G401.6 (cell line): ENCODE data around the gene KLRK1.
"Not testable (repeated sequence)": the region's sequence is repeated elsewhere in the genome, so short reads cannot be mapped to it uniquely, and the experiment has no call there.

Source experiments
- FAIRE-seq: peaks from 2 replicates; lab custom pipeline; 2012; peaks lifted over from hg19 to GRCh38; lab: Jason Lieb, UNC

Gene KLRK1

DNA sequence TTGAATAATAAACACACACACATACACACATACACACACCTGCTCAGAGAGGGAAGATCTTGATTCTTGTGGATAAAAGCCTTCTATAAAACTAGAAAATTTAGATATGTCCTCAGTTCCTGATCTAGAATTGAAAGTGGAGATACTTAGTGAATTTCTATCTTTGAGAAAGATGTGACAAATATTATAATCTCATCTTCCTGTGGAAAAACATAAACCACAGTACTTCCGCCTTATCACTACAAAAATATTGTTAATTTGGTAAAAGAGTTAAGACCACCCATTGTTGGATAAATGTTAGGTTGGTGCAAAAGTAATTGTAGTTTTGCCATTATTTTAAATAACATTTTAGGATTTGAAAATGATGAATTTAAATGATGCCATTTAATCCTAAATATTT, at the start of gene KLRK1:
KLRK1 (minus strand) TSS at position 138 of the 400 bp plus-strand sequence. CDS start 1,231 bp downstream, outside the sequence.
- FAIRE-seq = no peak

GRCh38 chr12:10437601-10438000, 47.8 kb upstream of the KLRK1 start:
- FAIRE-seq = not testable (repeated sequence)

DNA sequence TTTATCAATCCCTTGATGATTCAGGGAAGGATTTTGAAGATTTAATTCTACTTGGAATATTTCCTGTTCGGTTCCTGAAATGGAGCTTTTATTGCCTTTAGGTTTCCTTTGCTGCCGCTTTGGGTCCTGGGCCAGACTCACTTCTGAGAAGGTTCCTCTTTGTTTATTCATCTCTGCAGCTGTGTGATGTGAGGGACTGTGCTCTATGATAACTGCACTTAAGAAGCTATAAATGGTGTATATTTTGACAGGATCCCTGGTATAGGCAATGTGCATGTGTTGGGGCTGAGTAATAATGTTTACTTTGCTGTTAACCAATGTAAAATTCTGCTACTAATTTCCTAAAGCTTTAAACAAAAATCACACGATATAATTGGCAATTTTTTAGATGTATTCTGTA, 46.0 kb upstream of the KLRK1 start, which contains the start of gene KLRC2:
KLRC2 (minus strand) TSS at position 195 of the 400 bp plus-strand sequence; CDS start at position 171, 24 bp downstream.
- FAIRE-seq = not testable (repeated sequence)

GRCh38 chr12:10430623-10431022, 40.8 kb upstream of the KLRK1 start:
- not testable (repeated sequence) for FAIRE-seq

GRCh38 chr12:10425938-10426337, 36.1 kb upstream of the KLRK1 start:
- FAIRE-seq = not testable (repeated sequence)

DNA sequence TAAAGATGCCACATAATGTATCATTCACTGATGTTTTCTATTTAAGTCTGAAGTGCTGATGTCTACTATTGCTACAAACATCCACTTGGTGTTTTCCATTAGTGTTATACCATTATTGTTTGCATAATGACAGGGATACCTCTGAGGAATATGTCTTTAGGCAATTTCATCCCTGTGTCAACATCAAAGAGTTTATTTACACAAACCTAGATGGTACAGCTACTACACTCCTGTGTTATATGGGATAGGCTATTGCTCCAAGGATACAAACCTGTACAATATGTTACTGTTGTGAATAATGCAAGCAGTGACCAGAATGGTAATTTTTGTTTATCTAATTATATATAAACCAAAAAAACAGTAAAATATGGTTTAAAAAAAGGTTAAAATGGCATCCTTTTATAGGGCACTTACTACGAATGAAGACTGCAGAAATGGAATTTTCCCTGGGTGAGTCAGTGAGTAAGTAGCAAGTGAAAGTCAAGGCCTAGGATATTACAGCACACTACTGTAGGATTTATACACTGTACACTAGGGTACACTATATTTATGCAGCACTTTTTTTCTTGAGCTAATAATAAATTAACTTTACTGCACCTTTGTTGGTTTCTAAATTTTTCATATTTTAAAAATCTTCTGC, 34.5 kb upstream of the KLRK1 start:
- FAIRE-seq = not testable (repeated sequence)

DNA sequence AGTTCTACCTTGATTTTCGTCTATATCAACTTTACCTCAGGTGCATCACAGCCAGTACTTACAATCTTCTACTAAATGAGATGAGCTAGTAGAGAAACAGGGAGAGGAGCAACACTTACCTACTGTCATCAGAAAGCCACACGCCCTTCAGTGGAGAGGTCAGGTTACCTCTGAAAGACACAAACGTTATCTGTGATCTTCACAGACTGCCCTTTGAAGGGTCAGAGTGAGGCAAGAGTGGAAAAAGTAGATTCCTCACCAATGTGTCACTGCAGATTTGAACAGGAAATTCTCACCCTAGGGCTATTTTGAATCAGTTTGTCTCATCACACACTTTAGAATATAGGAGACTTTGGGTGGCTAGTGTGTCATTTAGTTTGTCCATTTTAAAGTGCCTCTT, 32.3 kb upstream of the KLRK1 start:
- not testable (repeated sequence) for FAIRE-seq

DNA sequence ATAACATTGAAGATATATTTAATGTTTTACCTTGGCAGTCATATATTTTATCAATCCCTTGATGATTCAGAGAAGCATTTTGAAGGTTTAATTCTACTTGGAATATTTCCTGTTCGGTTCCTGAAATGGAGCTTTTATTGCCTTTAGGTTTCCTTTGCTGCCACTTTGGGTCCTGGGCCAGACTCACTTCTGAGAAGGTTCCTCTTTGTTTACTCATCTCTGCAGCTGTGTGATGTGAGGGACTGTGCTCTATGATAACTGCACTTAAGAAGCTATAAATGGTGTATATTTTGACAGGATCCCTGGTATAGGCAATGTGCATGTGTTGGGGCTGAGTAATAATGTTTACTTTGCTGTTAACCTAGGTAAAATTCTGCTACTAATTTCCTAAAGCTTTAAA, 30.5 kb upstream of the KLRK1 start, which contains the start of gene KLRC3:
KLRC3 (minus strand) TSS at position 262 of the 400 bp plus-strand sequence; CDS start at position 217, 45 bp downstream.
- FAIRE-seq = not testable (repeated sequence)

DNA sequence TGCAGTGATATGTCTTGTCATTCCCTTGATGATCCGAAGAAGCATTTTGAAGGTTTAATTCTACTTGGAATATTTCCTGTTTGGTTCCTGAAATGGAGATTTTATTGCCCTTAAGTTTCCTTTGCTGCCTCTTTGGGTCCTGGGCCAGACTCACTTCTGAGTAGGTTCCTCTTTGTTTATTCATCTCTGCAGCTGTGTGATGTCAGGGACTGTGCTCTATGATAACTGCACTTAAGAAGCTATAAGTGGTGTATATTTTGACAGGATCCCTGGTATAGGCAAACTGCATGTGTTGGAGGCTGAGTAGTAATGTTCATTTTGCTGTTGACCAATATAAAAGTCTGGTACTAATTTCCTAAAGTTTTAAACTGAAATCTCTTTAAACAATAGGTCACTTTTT, 19.6 kb upstream of the KLRK1 start, which contains the start of gene KLRC4:
KLRC4 (minus strand) TSS at position 366 of the 400 bp plus-strand sequence; CDS start at position 184, 182 bp downstream.
- no peak for FAIRE-seq

DNA sequence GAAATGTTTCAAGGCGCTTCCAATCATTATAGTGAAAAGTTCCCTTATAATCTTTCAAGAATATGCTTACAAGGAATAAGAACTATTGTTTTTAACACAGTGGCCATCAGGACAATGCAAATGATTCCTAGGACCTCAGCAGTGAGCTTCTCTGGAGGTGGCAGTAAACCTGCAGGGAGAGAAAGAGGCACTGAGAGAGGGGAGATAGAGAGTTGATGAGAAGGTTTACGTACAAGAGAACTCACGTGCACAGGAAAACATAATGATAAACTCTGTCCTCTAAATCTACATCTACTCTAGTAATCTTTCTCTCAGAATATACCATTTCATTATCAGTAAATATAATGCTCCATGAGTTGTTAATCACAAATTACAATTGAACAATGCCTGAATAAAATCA, 19.0 kb upstream of the KLRK1 start:
- FAIRE-seq = no peak

DNA sequence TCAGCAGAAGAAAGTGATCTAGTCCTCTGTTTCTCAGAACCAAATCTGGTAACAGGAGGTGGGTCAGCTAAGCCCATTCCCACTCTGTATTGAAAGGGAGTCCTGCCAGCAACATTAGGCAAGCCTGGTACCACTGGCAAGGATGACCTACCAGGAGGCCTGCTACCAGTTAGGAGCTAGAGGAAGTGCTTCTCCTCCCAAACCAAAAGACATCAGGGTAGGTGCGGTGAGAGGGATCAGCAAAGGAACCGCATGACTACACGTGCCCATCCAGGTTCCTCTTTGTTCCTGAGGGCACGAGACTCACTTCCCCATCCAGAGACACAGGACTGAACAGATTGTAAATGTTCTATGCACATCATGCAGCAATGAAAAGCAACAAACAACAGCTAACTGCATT, 16.9 kb upstream of the KLRK1 start:
- FAIRE-seq = no peak

GRCh38 chr12:10405294-10405693, 15.5 kb upstream of the KLRK1 start:
- FAIRE-seq = no peak

- no peak for FAIRE-seq
These were observed 15.0 kb upstream of the KLRK1 start for GRCh38 chr12:10404798-10405197.

- no peak for FAIRE-seq
These were observed 11.0 kb upstream of the KLRK1 start for GRCh38 chr12:10400829-10401228.

- no peak for FAIRE-seq
These were observed 8.3 kb upstream of the KLRK1 start for GRCh38 chr12:10398168-10398567.

GRCh38 chr12:10397296-10397695, 7.5 kb upstream of the KLRK1 start:
- FAIRE-seq = no peak

GRCh38 chr12:10396176-10396575, 6.3 kb upstream of the KLRK1 start:
- not testable (repeated sequence) for FAIRE-seq

DNA sequence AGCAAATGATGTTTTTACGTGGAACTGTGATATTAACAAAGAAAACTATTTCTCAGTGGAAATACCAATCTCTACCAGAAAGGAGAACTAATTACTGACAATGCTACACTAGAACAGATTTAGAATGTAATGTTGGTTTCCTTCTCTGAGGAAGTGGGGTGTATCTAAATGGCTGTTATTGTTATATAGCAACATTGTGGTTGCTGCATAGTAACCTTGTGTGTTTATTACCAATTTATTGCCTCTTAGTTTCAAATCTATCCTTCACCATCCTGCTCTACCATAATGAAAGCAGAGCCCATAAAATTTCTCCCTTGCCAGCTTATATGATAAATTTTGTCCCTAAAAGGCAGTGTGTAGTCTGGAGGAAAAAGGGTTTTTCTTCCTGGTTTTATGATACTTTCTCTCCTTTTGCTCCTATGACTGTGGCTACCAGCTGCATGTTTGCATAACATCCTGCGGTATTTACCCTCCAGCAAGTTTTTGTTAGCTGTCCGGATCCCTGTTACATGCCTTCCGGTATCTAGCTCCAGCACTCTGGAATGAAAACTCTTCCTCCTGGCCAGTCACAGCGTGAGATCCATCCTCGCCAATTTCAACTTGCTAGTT, 5.7 kb upstream of the KLRK1 start:
- no peak for FAIRE-seq

- FAIRE-seq = not testable (repeated sequence)
These were observed 4.8 kb upstream of the KLRK1 start for GRCh38 chr12:10394531-10395152.

GRCh38 chr12:10393291-10393690, 3.5 kb upstream of the KLRK1 start:
- FAIRE-seq = no peak

- FAIRE-seq = no peak
These were observed 2.6 kb upstream of the KLRK1 start for GRCh38 chr12:10392394-10392930.

DNA sequence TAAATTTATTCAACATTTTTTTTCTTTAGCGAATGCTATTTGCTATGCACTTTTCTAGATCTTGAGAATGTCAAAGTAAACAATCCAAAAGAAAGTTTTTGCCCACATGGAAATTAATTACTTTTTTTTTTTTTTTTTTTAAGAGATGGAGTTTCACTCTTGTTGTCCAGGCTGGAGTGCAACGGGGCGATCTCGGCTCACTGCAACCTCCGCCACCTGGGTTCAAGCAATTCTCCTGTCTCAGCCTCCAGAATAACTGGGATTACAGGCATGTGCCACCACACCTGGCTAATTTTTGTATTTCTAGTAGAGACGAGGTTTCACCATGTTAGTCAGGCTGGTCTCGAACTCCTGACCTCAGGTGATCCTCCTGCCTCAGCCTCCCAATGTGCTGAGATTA, 1.1 kb upstream of the KLRK1 start:
- FAIRE-seq = not testable (repeated sequence)
